ENCODE results near the gene RIMKLB. TPM values are rescaled to one million over a fixed set of nuclear protein-coding genes. Genes with fewer than 3 reads are reported as not detected.

RIMKLB gene
- total RNA-seq, 1 donor, result 15.1 TPM

GRCh38 chr12:8662593-8662992 lies 35.2 kb upstream of the RIMKLB start, which contains the start of gene MFAP5:
Gene MFAP5 (minus strand): TSS chr12:8662826. CDS start chr12:8662104, 722 bp downstream.
- no peak for DNase-seq (ENCODE audit: low read depth)
- no peak within 1 kb of the TSS for H3K4me3 ChIP-seq (ENCODE audit: low read depth, low read length)
- no peak for TF ChIP-seq CTCF (IDR thresholded peaks at IDR 0.05; ENCODE audit: insufficient read depth, low read depth, low read length)

GRCh38 chr12:8664228-8664913 lies 33.4 kb upstream of the RIMKLB start:
- TF ChIP-seq CTCF (IDR thresholded peaks at IDR 0.05; ENCODE audit: insufficient read depth, low read depth, low read length), result no peak
- no peak overlapping the region for H3K4me3 ChIP-seq (ENCODE audit: low read depth, low read length)
- no peak for DNase-seq (ENCODE audit: low read depth)

GRCh38 chr12:8665759-8666158 lies 32.0 kb upstream of the RIMKLB start:
- no peak for TF ChIP-seq CTCF (IDR thresholded peaks at IDR 0.05; ENCODE audit: insufficient read depth, low read depth, low read length)

GRCh38 chr12:8667270-8667669 lies 30.5 kb upstream of the RIMKLB start:
- DNase-seq (ENCODE audit: low read depth), result no peak
- TF ChIP-seq CTCF (IDR thresholded peaks at IDR 0.05; ENCODE audit: insufficient read depth, low read depth, low read length), result no peak
- H3K4me3 ChIP-seq (ENCODE audit: low read depth, low read length), result no peak overlapping the region

More at GRCh38 chr12:8665759-8666158, 32.0 kb upstream of the RIMKLB start:
- no peak overlapping the region for H3K4me3 ChIP-seq (ENCODE audit: low read depth, low read length)
- DNase-seq (ENCODE audit: low read depth), result no peak

DNA sequence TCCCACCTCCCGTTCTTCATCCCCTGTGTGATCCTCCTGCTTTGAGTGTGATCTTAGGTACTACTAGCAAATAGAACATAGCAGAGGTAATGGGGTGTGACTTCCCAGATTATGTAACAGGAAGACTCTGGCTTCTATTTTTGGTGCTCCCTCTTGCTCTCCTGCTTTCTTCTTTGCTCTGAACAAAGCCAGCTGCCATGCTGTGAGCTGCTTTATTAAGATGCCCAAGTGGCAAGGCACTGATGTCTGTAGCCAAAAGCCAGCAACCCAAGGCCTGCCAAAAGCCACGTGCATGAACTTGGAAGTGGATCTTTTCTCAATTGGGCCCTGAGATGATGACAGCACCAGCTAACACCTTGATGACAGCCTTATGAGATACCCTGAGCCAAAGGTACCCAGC lies 29.4 kb upstream of the RIMKLB start:
- no peak for TF ChIP-seq CTCF (IDR thresholded peaks at IDR 0.05; ENCODE audit: insufficient read depth, low read depth, low read length)
- H3K4me3 ChIP-seq (ENCODE audit: low read depth, low read length), result no peak overlapping the region

DNA sequence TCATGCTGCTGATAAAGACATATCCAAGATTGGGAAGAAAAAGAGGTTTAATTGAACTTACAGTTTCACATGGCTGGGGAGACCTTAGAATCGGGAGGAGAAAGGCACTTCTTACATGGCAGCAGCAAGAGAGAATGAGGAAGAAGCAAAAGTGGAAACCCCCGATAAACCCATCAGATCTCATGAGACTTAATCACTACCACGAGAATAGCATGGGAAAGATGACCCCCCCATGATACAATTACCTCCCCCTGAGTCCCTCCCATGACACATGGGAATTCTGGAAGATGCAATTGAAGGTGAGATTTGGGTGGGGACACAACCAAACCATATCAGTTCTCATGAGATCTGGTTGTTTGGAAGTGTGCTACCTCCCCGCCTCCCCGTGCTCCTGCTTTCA lies 25.4 kb upstream of the RIMKLB start:
- H3K4me3 ChIP-seq (ENCODE audit: low read depth, low read length), result no peak overlapping the region
- TF ChIP-seq CTCF (IDR thresholded peaks at IDR 0.05; ENCODE audit: insufficient read depth, low read depth, low read length), result no peak
- no peak for DNase-seq (ENCODE audit: low read depth)

More for the DNA sequence above, 29.4 kb upstream of the RIMKLB start:
- no peak for DNase-seq (ENCODE audit: low read depth)

DNA sequence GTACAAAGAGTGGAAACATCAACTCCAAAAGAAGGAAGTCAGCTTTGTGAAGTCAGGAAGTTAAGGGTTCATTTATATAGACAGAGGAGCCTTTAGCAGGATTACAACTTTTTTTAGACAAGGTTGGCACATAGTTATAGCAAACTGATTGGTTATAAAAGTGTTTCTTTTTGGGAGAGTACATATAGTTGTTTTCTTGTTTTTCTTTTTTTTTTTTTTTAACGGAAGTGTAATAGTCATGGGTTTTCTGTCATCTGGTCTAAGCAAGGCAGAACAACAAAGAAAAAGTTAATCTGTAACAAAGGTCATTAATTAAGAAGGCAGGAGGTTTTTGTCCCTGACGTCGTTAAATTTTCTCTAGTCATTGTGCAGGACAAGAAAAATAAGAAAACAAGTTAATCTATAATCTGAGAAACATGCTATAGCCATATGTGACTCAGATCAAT lies 22.2 kb upstream of the RIMKLB start:
- no peak for TF ChIP-seq CTCF (IDR thresholded peaks at IDR 0.05; ENCODE audit: insufficient read depth, low read depth, low read length)
- DNase-seq (ENCODE audit: low read depth), result no peak
- H3K4me3 ChIP-seq (ENCODE audit: low read depth, low read length), result no peak overlapping the region
